Mucosa of descending colon (tissue), 3 donors: Measurements from ENCODE around the gene NOL4L. TPM values are rescaled to one million over a fixed set of nuclear protein-coding genes. Genes with fewer than 3 reads are reported as not detected.

Experiments used
- ATAC-seq: fragments of 200-7000 bp; cut with Tn5 transposase; one replicate; pipeline ENCODE4 v1.9.1; 2020; ENCODE audit warnings: mild to moderate bottlenecking, moderate library complexity
- DNase-seq, 3 donors: peaks; one replicate each; pipeline ENCODE4 v3.0.0-alpha.2; 2020
- H3K36me3 ChIP-seq: fragments of 200-600 bp; one replicate; pipeline ENCODE4 v1.8.0; 2021; ENCODE audit warnings: low read depth, mild to moderate bottlenecking
- H3K4me1 ChIP-seq: fragments of 200-600 bp; one replicate; pipeline ENCODE4 v1.8.0; 2021; ENCODE audit warnings: low read depth, mild to moderate bottlenecking
- H3K4me3 ChIP-seq: fragments of 200-600 bp; one replicate; pipeline ENCODE4 v1.8.0; 2021; ENCODE audit warnings: mild to moderate bottlenecking
- H3K9me3 ChIP-seq: fragments of 200-600 bp; one replicate; pipeline ENCODE4 v1.8.0; 2021; ENCODE audit warnings: mild to moderate bottlenecking
- intact Hi-C, 2 donors: fragments of 100-400 bp; cut with DNase I in 1 of 2; cut with micrococcal nuclease in 1 of 2; formaldehyde crosslinking; loops; one replicate each; pipeline versions ENCODE4 v1.11.0 to v1.11.1; 2022; cut with DNase I, micrococcal nuclease
- long read RNA-seq, 2 donors: library from polyadenylated mRNA; unstranded; transcript quantifications; one replicate each; pipeline ENCODE4 v2.0.0, GENCODE V29; 2019 to 2021
- total RNA-seq, 3 donors: library from RNA; stranded (reverse); fragmentation: NEBNext Ultra II Directional in 2 of 3; extraction: Animal tissue kit (Norgen Biotek cat#: 25700) in 2 of 3; gene quantifications; one replicate each; pipeline versions ENCODE4 v1.2.1 to v1.2.4, GENCODE V29; 2021 to 2023
- TF ChIP-seq, protein P1 (sequence below): fragments of 200-600 bp; IDR thresholded peaks from one replicate; pipeline ENCODE4 v1.8.0; 2022; ENCODE audit warnings: antibody characterized with exemption, mild to moderate bottlenecking
- donor health status: DM: no; HTN: no; CAD: no; lungs with moderate emphysema.
- donor health status: DM: no; HTN: no; CAD: no.
- donor health status: DM: no; HTN: yes; CAD: no.

Gene NOL4L, protein sequence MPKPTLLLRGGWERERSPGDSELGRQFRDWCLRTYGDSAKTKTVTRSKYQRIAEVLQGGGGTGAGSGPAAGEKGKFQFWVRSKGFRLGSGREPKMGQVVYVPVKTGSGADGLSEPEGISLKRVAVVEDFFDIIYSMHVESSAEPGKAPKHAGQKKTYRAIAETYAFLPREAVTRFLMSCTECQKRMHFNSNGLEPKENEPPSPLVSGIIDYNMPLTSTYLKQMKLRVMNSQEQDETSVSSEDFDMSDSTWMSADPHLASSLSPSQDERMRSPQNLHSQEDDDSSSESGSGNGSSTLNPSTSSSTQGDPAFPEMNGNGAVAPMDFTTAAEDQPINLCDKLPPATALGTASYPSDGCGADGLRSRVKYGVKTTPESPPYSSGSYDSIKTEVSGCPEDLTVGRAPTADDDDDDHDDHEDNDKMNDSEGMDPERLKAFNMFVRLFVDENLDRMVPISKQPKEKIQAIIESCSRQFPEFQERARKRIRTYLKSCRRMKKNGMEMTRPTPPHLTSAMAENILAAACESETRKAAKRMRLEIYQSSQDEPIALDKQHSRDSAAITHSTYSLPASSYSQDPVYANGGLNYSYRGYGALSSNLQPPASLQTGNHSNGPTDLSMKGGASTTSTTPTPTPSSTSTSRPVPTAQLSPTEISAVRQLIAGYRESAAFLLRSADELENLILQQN
- 10 to 100 TPM; 46.1 to 75.3 (median 55.1) TPM for total RNA-seq
- long read RNA-seq, donor 1, partial matches to known transcripts = 0 of 33 reads
- long read RNA-seq, donor 1, other reads (novel, unspliced or antisense) = 33 of 33 reads
- long read RNA-seq, donor 2, full-length matches to known transcripts = 2 of 15 reads
- long read RNA-seq, donor 2, partial matches to known transcripts = 3 of 15 reads
- long read RNA-seq, donor 2, other reads (novel, unspliced or antisense) = 10 of 15 reads

DNA sequence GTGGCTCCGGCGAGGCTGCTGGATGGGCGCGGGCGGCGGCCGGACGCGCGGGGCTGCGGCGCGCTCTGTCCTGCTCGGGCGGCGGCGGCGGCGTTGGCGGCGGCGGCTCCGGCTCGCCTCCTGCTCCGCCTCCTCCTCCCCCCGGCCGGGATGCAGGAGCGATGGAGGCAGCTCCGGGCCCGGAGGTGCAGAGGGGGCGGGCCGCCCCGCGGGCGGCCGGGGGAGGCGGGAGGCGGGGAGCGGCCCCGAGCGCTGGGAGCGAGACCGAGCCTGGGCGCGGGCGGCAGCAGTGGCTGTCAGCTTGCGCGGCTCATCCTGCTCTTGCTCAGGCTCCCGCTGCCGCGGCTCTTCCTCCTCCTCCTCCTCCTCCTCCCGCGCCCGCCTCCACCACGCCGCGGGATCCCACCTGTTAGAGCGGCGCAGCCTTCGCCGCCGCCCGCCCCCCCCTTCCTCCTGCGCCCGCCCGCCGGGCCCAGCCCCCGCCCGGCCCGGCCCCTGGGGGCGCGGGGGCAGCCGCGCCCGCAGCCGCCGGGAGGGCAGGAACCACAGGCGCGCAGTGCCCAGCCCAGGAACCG, at the start of gene NOL4L:
NOL4L (minus strand) TSS at position 323 of the 575 bp plus-strand sequence. CDS start 443 bp downstream, outside the sequence.
- ATAC-seq = peak; percentile 9
- peaks cover 4% of the 10 kb centered on the region for H3K4me1 ChIP-seq
- intact Hi-C loops = no loop called here

DNA sequence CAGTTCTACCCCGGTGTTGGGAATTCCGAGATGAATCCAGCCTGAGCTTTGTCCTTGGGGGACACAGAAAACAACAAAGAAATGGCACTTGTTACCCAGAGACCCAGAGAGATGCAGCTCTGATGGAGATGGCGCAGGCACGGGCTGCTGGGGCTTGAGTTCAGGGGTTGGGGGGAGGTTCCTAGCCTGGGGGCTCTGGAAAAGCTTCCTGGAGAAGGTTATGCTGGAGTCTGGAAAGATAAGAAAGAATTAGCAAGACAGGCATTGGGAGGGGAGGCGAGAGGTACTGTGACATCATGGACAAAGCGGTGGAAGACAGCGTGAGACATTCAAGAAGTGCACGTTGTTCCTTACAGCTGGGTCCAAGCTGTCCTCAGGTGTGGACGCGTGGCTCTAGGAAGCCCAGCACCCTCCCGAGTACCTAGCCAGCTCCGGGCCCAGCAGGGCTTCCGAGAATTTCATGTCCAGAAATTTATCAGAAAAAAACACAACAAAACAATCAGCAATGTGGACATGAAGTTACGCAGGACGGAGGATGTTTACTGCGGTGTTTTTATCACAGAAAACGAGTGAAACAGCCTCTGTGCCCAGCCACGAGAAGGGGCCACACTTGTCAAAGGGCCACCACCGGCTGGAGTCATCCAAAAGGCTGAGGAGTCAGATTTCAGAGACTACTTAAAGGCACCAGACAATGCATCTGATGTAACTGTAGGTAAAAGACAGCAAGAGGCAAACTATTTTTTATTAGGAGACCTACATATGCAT, 49.1 kb upstream of the NOL4L start:
- ATAC-seq (no peak), DNase-seq (no peak)
- no peak overlapping the region for H3K4me3 ChIP-seq
- TF ChIP-seq, protein P1, sequence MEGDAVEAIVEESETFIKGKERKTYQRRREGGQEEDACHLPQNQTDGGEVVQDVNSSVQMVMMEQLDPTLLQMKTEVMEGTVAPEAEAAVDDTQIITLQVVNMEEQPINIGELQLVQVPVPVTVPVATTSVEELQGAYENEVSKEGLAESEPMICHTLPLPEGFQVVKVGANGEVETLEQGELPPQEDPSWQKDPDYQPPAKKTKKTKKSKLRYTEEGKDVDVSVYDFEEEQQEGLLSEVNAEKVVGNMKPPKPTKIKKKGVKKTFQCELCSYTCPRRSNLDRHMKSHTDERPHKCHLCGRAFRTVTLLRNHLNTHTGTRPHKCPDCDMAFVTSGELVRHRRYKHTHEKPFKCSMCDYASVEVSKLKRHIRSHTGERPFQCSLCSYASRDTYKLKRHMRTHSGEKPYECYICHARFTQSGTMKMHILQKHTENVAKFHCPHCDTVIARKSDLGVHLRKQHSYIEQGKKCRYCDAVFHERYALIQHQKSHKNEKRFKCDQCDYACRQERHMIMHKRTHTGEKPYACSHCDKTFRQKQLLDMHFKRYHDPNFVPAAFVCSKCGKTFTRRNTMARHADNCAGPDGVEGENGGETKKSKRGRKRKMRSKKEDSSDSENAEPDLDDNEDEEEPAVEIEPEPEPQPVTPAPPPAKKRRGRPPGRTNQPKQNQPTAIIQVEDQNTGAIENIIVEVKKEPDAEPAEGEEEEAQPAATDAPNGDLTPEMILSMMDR = no peak
- H3K9me3 ChIP-seq = no peaks in the 10 kb centered on the region
- H3K36me3 ChIP-seq = no peaks in the 10 kb centered on the region
- intact Hi-C loops = no loop called here
- no peaks in the 10 kb centered on the region for H3K4me1 ChIP-seq

More for the DNA sequence above, at the start of gene NOL4L:
- TF ChIP-seq, protein P1 = no peak
- Histone ChIP-seq H3K4me3 (peak within 1 kb of the TSS; percentile 30), H3K36me3 (no peaks in the 10 kb centered on the region), H3K9me3 (no peaks in the 10 kb centered on the region)
- peak in 2 of 3 donors; percentile 48 to 62 for DNase-seq

DNA sequence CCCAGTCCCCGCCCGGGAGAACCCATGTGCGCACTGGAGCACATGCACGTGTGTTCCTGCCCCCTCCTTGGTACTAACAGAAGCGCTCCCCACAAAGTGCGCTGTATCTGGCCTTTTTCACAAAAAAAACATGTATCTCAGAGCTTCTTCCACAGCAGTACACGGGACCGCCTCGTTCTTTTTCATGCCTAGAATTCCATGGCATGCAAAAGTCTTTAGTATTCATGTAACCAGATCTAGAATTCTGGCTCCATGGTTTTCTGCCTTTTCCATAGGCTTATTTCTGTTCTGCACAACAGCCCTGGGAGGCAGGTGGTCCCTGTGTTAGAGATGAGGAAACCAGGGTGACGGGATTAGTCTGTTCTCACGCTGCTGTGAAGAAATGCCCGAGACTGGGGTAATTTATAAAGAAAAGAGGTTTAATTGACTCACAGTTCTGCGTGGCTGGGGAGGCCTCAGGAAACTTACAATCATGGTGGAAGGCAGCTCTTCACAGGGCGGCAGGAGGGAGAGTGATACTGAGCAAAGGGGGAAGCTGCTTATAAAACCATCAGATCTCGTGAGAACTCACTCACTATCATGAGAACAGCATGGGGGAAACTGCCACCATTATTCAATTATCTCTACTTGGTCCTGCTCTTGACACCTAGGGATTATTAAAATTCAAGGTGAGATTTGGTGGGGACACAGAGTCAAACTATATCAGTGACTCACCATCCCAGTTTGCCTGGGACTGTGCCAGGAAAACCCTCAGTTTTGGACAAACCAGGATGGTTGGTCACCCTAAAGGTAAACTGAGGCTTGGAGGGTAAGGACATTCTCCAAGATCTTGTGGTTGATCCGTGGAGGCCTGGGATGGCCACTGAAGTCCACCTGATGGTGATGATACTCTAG, 47.6 kb upstream of the NOL4L start:
- H3K36me3 ChIP-seq = no peaks in the 10 kb centered on the region
- no peak overlapping the region for H3K4me3 ChIP-seq

DNA sequence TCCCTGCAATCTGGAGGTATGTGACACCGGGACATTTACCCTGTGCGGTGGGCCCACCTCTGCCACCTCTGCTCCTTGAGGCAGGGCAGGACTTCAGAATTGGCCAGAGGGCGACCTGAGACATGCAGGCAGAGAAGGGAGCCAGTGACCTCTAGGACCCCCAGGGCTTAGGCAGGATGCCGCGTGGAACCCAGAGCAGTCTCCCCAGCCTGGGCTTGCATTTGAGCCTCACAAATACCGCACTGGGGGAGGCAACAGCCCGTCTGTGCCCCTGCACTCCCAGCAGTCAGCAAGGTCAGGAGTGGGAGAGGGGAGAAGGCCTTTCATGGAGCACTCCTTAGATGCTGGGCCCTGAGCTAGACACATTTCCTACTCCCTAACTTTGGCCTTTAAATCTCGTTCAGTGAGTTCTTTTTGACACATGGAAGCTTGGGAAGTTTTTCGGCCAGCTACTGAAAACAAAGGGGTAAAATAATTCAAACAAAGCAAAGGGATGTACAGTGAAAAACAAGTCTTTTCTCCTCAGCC, 46.9 kb upstream of the NOL4L start:
- no peak for ATAC-seq
- TF ChIP-seq, protein P1 = no peak

More for the DNA sequence above, 47.6 kb upstream of the NOL4L start:
- H3K4me1 ChIP-seq = no peaks in the 10 kb centered on the region
- ATAC-seq (no peak), DNase-seq (no peak)
- intact Hi-C loops = no loop called here
- no peaks in the 10 kb centered on the region for H3K9me3 ChIP-seq
- TF ChIP-seq, protein P1 = no peak

More for the DNA sequence above, 46.9 kb upstream of the NOL4L start:
- DNase-seq = no peak
- H3K4me1 ChIP-seq = no peaks in the 10 kb centered on the region
- no peak overlapping the region for H3K4me3 ChIP-seq
- H3K9me3 ChIP-seq = no peaks in the 10 kb centered on the region
- H3K36me3 ChIP-seq = no peaks in the 10 kb centered on the region
- intact Hi-C loops = no loop called here
